Uterus (tissue), 4 donors: Measurements from ENCODE around the gene ARHGEF28. TPM values are rescaled to one million over a fixed set of nuclear protein-coding genes. Genes with fewer than 3 reads are reported as not detected.

ENCODE experiments used
- DNase-seq, 2 donors: peaks; one replicate each; pipeline ENCODE4 v3.0.0-alpha.2; 2019 to 2020
- H3K27ac ChIP-seq, 2 donors: fragments of 200-600 bp; sonication (generic); 1 replicate in 1 of 2; 2 replicates in 1 of 2; pipeline ENCODE4 v1.5.1; 2016 to 2018
- H3K27me3 ChIP-seq, 2 donors: fragments of 200-600 bp; sonication (generic); one replicate each; pipeline ENCODE4 v1.5.1; 2018 to 2019; ENCODE audit warnings: control low read depth in 1 of 2
- H3K36me3 ChIP-seq, 2 donors: fragments of 200-600 bp; sonication (generic); one replicate each; pipeline ENCODE4 v1.5.1; 2019; ENCODE audit warnings: control low read depth in 1 of 2
- H3K4me1 ChIP-seq, 2 donors: fragments of 200-600 bp; sonication (generic); one replicate each; pipeline ENCODE4 v1.5.1; 2018 to 2019; ENCODE audit warnings: control low read depth in 1 of 2
- H3K4me3 ChIP-seq, 2 donors: fragments of 200-600 bp; sonication (generic); 1 replicate in 1 of 2; 2 replicates in 1 of 2; pipeline ENCODE4 v1.5.1; 2018 to 2019; ENCODE audit warnings: mild to moderate bottlenecking in 1 of 2
- H3K9me3 ChIP-seq, 2 donors: fragments of 200-600 bp; sonication (generic); one replicate each; pipeline ENCODE4 v1.5.1; 2019; ENCODE audit warnings: control low read depth in 1 of 2
- CTCF ChIP-seq, 4 experiments: fragments of 200-600 bp in 2 of 4; fragments of 450-650 bp in 2 of 4; sonication (generic) in 2 of 4; IDR thresholded peaks; one replicate each; pipeline ENCODE4 v1.5.1; 2016 to 2019; ENCODE audit warnings: antibody characterized with exemption in 4 of 4, mild to moderate bottlenecking in 2 of 4, moderate library complexity in 1 of 4
- POLR2A ChIP-seq, 2 donors: fragments of 450-650 bp; IDR thresholded peaks; one replicate each; pipeline ENCODE4 v1.6.1; 2016; ENCODE audit warnings: antibody characterized with exemption in 2 of 2, mild to moderate bottlenecking in 1 of 2, moderate library complexity in 1 of 2
- intact Hi-C: fragments of 100-400 bp; cut with DNase I; formaldehyde crosslinking; loops from one replicate; pipeline ENCODE4 v1.15.1; 2023; ENCODE audit warnings: low total_unique reads
- total RNA-seq, 4 donors: library from RNA; depleted of rRNA in 3 of 4; stranded (reverse); fragments of >200 nt in 3 of 4; gene quantifications; one replicate each; pipeline versions ENCODE4 v1.1.0 to v1.2.4, GENCODE V29; 2014 to 2023
- donor health status: DM: yes; HTN: yes; CAD: no.

Gene ARHGEF28
- total RNA-seq, 4 donors from 2014 or later, result 11.9 to 23.2 (median 19.3) TPM

- intact Hi-C loops, result no loop called here
- Histone ChIP-seq H3K4me3 (no peak overlapping the region), H3K9me3 (no peaks in the 10 kb centered on the region), H3K27me3 (no peaks in the 10 kb centered on the region), H3K27ac (no peak overlapping the region), H3K36me3 (no peaks in the 10 kb centered on the region), H3K4me1 (no peaks in the 10 kb centered on the region)
- DNase-seq, result no peak
- TF ChIP-seq CTCF (IDR thresholded peaks at IDR 0.05) (no peak), POLR2A (IDR thresholded peaks at IDR 0.05) (no peak)
Measured at GRCh38 chr5:73968246-73968645, 342.2 kb downstream of the ARHGEF28 start.

- Histone ChIP-seq H3K4me1 (no peaks in the 10 kb centered on the region), H3K36me3 (no peaks in the 10 kb centered on the region), H3K4me3 (no peak overlapping the region), H3K27ac (no peak overlapping the region), H3K9me3 (no peaks in the 10 kb centered on the region), H3K27me3 (no peaks in the 10 kb centered on the region)
- TF ChIP-seq CTCF (IDR thresholded peaks at IDR 0.05) (no peak), POLR2A (IDR thresholded peaks at IDR 0.05) (no peak)
- intact Hi-C loops, result no loop called here
- DNase-seq, result peak in 1 of 2 donors; percentile 14
Measured at GRCh38 chr5:73968729-73969128, 342.7 kb downstream of the ARHGEF28 start.

- Histone ChIP-seq H3K4me3 (no peak overlapping the region), H3K9me3 (no peaks in the 10 kb centered on the region), H3K27me3 (no peaks in the 10 kb centered on the region), H3K4me1 (no peaks in the 10 kb centered on the region), H3K27ac (no peak overlapping the region), H3K36me3 (no peaks in the 10 kb centered on the region)
- intact Hi-C loops, result no loop called here
- TF ChIP-seq CTCF (IDR thresholded peaks at IDR 0.05), result no peak
- no peak for TF ChIP-seq POLR2A (IDR thresholded peaks at IDR 0.05)
- no peak for DNase-seq
Measured at GRCh38 chr5:73969195-73970036, 343.4 kb downstream of the ARHGEF28 start.

GRCh38 chr5:73971326-73971725, 345.3 kb downstream of the ARHGEF28 start:
- intact Hi-C loops, result no loop called here
- H3K27me3 ChIP-seq, result no peaks in the 10 kb centered on the region
- TF ChIP-seq POLR2A (IDR thresholded peaks at IDR 0.05) (no peak), CTCF (IDR thresholded peaks at IDR 0.05) (no peak)
- H3K9me3 ChIP-seq, result no peaks in the 10 kb centered on the region
- DNase-seq, result no peak
- no peaks in the 10 kb centered on the region for H3K4me1 ChIP-seq
- no peak overlapping the region for H3K4me3 ChIP-seq
- H3K36me3 ChIP-seq, result no peaks in the 10 kb centered on the region
- no peak overlapping the region for H3K27ac ChIP-seq

GRCh38 chr5:73973135-73973534, 347.1 kb downstream of the ARHGEF28 start:
- H3K36me3 ChIP-seq, result no peaks in the 10 kb centered on the region
- intact Hi-C loops, result no loop called here
- no peaks in the 10 kb centered on the region for H3K4me1 ChIP-seq
- H3K4me3 ChIP-seq, result no peak overlapping the region
- DNase-seq, result no peak
- H3K27me3 ChIP-seq, result no peaks in the 10 kb centered on the region
- H3K27ac ChIP-seq, result no peak overlapping the region
- H3K9me3 ChIP-seq, result no peaks in the 10 kb centered on the region
- TF ChIP-seq POLR2A (IDR thresholded peaks at IDR 0.05) (no peak), CTCF (IDR thresholded peaks at IDR 0.05) (no peak)
